Thymus (tissue), 11 donors: Measurements from ENCODE around the gene ZNF296. TPM values are rescaled to one million over a fixed set of nuclear protein-coding genes. Genes with fewer than 3 reads are reported as not detected.
A peak's percentile ranks its signal among the peaks of the same experiment; 100 is the strongest.

ENCODE experiments used
- DNase-seq, 9 donors: peaks; one replicate each; pipeline ENCODE4 v3.0.0-alpha.2; 2013; ENCODE audit warnings: low spot score in 9 of 9, low read depth in 6 of 9, missing footprints in 1 of 9
- H3K27ac ChIP-seq, 2 donors: one replicate each; pipeline ENCODE4 v1.5.1; 2013; ENCODE audit warnings: control low read depth in 1 of 2, low read depth in 1 of 2, low read length in 1 of 2, mild to moderate bottlenecking in 1 of 2, moderate library complexity in 1 of 2
- H3K27me3 ChIP-seq, 2 donors: one replicate each; pipeline ENCODE4 v1.5.1; 2013; ENCODE audit warnings: low read length in 1 of 2; ENCODE audit not compliant: control insufficient read depth in 2 of 2, insufficient read depth in 1 of 2
- H3K36me3 ChIP-seq, 2 donors: one replicate each; pipeline ENCODE4 v1.5.1; 2013; ENCODE audit warnings: low read length in 1 of 2, mild to moderate bottlenecking in 1 of 2, moderate library complexity in 1 of 2; ENCODE audit not compliant: control insufficient read depth in 2 of 2, insufficient read depth in 2 of 2
- H3K4me1 ChIP-seq, 2 donors: one replicate each; pipeline ENCODE4 v1.5.1; 2013; ENCODE audit warnings: low read length in 2 of 2; ENCODE audit not compliant: control insufficient read depth in 2 of 2, insufficient read depth in 2 of 2
- H3K4me3 ChIP-seq, 2 donors: one replicate each; pipeline ENCODE4 v1.5.1; 2013; ENCODE audit warnings: low read length in 2 of 2, control low read depth in 1 of 2, mild to moderate bottlenecking in 1 of 2
- H3K9me3 ChIP-seq, 2 donors: one replicate each; pipeline ENCODE4 v1.5.1; 2013; ENCODE audit warnings: low read length in 1 of 2, mild to moderate bottlenecking in 1 of 2; ENCODE audit not compliant: control insufficient read depth in 2 of 2, insufficient read depth in 1 of 2
- WGBS: extraction: QIAGEN DNeasy Blood & Tissue Kit; methylation state at CpG from one replicate; pipeline ENCODE4 v1.1.7; 2013; 5-methylcytosine and 5-hydroxymethylcytosine counted together
- polyA plus RNA-seq: library from polyadenylated mRNA; stranded (reverse); fragments of 200-250 nt; gene quantifications from one replicate; pipeline ENCODE4 v1.2.3, GENCODE V29; 2013
- total RNA-seq: library from RNA; stranded (reverse); fragments of 120-200 nt; gene quantifications from one replicate; pipeline ENCODE4 v1.2.4, GENCODE V29; 2013
- donor health status: healthy.

ZNF296 gene
- total and polyA plus RNA-seq, 2 donors = 0.19 to 2.9 TPM

DNA sequence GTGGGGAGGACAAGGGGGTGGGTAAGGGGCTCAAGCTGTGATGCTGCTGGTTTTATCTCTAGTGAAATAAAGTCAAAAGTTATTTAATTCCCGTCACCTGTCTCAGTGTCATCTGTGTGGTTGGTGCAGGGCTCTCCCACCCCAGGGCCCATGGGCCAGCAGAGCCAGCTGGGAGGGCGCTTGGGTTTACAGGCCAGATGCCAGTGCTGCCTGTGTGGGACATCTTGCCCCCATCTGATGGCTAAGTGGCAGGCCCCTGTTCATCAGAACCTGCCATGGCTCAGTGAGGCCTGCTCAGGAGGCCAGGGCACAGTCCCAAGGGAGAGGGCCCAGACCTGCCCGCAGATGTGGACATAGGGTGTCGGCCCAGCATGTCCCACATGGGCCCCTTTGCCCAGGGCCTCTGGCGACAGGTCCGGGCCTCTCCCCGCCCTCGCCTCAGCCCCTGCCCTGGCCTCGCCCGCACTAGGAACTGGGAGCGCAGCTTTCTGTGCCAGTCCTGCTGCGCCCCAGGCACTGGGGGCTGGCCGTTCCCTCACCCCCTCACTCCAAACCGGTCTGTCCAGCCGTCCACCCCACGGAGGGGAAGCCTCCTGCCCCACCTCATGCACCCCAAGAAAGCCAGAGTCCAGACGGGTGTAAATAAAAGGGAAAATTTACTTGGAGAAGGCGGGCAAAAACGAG, 5.3 kb downstream of the ZNF296 start:
- Histone ChIP-seq H3K4me1 (peaks cover 0 to 5% of the 10 kb centered on the region in 2 donors), H3K27me3 (peaks cover 9 to 17% of the 10 kb centered on the region in 2 donors), H3K9me3 (no peaks in the 10 kb centered on the region), H3K36me3 (peaks cover 42 to 60% of the 10 kb centered on the region in 2 donors), H3K4me3 (no peak overlapping the region), H3K27ac (no peak overlapping the region)
- no peak for DNase-seq
- WGBS = 96% methylated on average over 19 of the region's 19 CpGs

DNA sequence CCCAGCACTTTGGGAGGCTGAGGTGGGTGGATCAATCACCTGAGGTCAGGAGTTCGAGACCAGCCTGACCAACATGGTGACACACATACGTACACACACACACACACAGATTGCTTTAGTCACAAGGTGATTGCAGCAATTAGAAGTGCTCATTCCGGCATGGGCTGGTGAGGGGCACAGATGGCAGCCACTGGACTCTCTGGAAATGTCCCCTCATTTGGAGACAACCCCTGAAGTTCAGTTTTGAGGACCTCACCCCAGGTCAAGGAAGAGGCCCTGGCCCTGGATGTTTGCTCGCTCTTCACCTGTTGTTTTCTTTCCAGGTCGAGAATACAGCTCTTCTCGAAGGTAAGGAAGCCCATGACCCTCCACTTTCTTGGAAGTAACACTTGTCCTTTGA, 6.1 kb downstream of the ZNF296 start:
- Histone ChIP-seq H3K4me3 (no peak overlapping the region), H3K9me3 (no peaks in the 10 kb centered on the region), H3K4me1 (no peaks in the 10 kb centered on the region), H3K27me3 (peaks cover 4 to 9% of the 10 kb centered on the region in 2 donors), H3K27ac (no peak overlapping the region), H3K36me3 (peaks cover 46 to 68% of the 10 kb centered on the region in 2 donors)
- DNase-seq = no peak
- WGBS = 95% methylated on average over 6 of the region's 6 CpGs

DNA sequence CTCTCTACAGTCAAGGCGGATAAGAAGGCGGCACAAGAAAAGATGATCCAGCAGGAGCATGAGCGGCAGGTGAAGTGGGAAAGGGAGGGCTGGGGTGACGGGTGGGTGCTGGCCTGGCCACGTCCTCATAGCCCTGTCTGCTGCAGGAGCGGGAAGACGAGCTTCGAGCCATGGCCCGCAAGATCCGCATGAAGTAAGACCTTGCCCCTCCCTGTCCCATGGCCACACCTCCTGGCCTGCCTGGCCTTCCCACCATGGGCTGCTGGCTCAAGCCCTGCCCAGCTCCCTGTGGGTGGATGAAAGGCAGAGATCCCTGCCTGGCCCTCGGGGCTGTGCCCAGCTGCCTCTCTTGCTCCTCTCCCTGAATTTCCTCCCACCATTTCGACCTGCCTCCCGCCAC, 7.2 kb downstream of the ZNF296 start:
- no peaks in the 10 kb centered on the region for H3K27me3 ChIP-seq
- H3K4me3 ChIP-seq = no peak overlapping the region
- WGBS = 95% methylated on average over 13 of the region's 13 CpGs
- H3K36me3 ChIP-seq = peaks cover 51 to 78% of the 10 kb centered on the region in 2 donors
- no peaks in the 10 kb centered on the region for H3K9me3 ChIP-seq
- H3K27ac ChIP-seq = no peak overlapping the region
- DNase-seq = no peak
- no peaks in the 10 kb centered on the region for H3K4me1 ChIP-seq

DNA sequence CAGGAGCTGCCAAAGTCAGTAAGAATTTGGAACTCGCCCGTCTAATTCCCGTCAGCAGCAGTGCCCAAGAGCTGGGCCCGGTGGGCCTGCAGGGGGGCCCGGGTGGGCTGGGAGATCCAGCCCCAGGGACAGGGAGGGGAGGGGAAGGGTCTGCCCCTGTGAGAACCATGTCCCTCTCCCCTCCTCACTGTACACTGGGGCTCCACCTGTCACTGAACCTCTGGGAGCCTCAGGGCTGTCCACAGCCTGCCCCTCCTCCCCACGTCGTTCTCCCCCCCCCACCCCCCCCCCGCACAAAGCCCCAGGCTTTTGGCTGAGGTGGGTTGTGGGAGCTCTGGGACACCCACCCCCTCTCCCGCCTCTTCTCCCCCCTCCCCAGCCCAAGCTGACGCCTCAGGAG, 8.2 kb downstream of the ZNF296 start:
- Histone ChIP-seq H3K36me3 (peaks cover 61 to 88% of the 10 kb centered on the region in 2 donors), H3K4me3 (no peak overlapping the region), H3K9me3 (no peaks in the 10 kb centered on the region), H3K27me3 (no peaks in the 10 kb centered on the region), H3K27ac (no peak overlapping the region), H3K4me1 (no peaks in the 10 kb centered on the region)
- WGBS = 92% methylated on average over 10 of the region's 10 CpGs
- no peak for DNase-seq

DNA sequence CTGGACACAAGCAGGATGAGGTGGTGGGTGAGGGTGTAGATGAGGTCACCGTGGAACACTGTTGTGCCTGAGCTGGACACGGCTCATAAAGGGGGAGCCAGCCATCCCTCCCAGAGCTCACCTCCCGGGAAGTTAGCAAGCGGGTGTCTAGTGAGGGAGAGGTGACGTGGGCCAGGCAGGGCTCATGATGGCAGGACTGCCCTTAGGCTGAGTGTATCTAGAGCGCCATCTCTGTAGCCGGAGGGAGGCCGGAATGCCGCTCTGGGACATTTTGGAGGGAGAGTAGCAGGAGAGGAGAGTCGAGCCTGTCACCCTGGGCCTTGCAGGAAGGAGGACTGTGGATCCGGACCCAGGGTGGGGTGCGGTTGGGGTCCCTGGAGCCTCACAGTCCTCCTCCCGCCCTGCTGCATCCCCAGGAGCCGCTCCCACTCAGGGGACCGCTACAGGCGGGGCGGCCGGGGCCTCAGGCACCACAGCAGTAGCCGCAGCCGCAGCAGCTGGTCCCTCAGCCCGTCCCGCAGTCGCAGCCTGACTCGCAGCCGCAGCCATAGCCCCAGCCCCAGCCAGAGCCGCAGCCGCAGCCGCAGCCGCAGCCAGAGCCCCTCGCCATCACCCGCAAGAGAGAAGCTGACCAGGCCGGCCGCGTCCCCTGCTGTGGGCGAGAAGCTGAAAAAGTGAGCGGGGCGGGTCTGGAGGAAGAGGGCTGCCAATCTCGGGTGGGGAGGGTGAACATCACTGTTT, 9.2 kb downstream of the ZNF296 start:
- DNase-seq = no peak
- H3K36me3 ChIP-seq = peaks cover 68 to 93% of the 10 kb centered on the region in 2 donors
- H3K27me3 ChIP-seq = no peaks in the 10 kb centered on the region
- 96% methylated on average over 38 of the region's 38 CpGs for WGBS
- H3K4me3 ChIP-seq = no peak overlapping the region
- H3K4me1 ChIP-seq = no peaks in the 10 kb centered on the region
- H3K27ac ChIP-seq = no peak overlapping the region
- no peaks in the 10 kb centered on the region for H3K9me3 ChIP-seq

DNA sequence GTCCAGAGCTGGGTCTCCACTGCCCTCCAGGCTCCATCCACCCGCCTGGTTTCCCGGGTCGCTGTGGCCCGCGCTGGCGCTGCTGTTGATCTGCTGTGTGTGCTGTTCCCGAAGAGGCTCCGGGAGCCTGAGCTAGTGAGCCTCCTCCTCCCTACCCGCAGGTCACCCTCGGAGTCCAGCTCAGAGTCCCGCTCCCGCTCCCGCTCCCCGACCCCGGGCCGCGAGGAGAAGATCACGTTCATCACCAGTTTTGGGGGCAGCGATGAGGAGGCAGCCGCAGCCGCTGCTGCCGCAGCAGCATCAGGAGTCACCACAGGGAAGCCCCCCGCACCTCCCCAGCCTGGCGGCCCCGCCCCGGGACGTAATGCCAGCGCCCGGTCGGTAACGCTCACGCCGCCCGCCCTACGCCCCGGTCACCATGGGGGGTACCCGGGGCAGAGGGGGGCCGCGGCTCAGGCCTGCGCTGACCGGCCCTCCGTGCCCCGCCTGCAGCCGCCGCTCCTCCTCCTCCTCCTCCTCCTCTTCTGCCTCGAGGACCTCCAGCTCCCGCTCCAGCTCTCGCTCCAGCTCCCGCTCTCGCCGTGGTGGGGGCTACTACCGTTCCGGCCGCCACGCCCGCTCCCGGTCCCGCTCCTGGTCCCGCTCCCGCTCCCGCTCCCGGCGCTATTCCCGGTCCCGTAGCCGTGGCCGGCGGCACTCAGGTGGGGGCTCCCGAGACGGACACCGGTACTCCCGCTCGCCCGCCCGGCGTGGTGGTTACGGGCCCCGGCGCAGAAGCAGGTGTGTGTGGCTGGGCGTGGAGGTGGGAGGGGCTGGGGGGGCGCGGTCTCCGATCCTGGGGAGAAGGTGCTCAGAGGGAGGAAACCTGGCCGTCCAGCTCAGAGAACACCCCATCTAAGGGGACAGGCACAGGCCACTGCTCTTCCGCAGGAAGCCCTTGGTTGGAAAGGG, 12.2 kb downstream of the ZNF296 start:
- DNase-seq = no peak
- Histone ChIP-seq H3K9me3 (peaks cover 0 to 1% of the 10 kb centered on the region in 2 donors), H3K4me1 (no peaks in the 10 kb centered on the region), H3K4me3 (no peak overlapping the region), H3K36me3 (peaks cover 75 to 92% of the 10 kb centered on the region in 2 donors), H3K27me3 (no peaks in the 10 kb centered on the region), H3K27ac (no peak overlapping the region)
- WGBS = 98% methylated on average over 85 of the region's 85 CpGs

DNA sequence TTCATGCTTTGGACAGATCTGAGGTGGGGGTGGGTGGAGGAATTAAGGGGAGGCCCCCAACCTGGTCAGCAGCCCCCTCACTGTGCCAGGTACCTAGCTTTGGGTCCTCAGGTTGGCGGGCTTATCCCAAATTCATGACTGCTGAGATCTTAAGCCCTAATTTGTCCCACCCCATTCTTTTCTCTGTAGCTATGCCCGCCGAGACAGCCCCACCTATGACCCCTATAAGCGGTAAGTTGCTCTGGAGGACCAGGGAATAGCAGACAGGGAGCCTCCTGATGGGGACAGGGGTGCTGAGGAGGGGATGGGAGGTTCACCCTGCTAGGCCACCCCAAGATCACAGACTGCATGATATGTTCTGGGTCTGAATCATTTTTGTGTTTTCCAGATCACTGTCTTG, 14.3 kb downstream of the ZNF296 start:
- Histone ChIP-seq H3K27ac (no peak overlapping the region), H3K9me3 (peaks cover 0 to 1% of the 10 kb centered on the region in 2 donors), H3K4me1 (no peaks in the 10 kb centered on the region), H3K4me3 (no peak overlapping the region), H3K36me3 (peaks cover 80 to 92% of the 10 kb centered on the region in 2 donors), H3K27me3 (no peaks in the 10 kb centered on the region)
- WGBS = 98% methylated on average over 4 of the region's 4 CpGs
- DNase-seq = no peak

DNA sequence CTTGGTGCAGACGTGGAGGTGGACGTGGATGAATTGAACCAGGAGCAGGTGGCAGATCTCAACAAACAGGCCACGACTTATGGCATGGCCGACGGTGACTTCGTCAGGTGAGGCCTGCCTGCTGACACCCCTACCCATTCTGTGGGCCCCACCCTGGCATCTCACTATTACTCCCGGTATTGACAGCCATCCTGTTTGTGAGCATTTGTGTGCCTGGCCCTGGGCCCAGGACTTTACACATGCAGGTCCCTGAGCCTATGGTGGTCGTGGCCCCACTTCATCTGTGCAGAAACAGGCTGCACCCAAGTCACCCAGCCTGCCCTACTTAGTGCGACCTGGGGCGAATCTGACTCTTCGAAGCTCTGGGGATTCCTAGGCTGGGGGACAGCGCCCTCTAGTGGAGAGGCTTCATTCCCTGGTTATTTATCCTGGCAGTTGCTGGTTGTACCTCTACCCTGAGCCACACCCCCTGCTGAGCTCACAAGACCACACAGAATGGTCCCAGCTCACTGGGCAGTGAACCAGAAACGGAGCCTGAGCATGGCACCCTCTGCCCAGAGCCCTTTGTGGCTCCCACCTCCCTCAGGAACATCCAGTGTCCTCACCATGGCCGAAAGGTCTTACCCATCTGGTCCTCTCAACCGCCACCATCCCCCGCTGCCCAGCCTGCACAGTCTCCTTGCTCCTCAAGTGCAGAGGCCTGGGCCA, 16.9 kb downstream of the ZNF296 start:
- Histone ChIP-seq H3K36me3 (peaks cover 87 to 93% of the 10 kb centered on the region in 2 donors), H3K4me3 (no peak overlapping the region), H3K27me3 (no peaks in the 10 kb centered on the region), H3K9me3 (peaks cover 0 to 1% of the 10 kb centered on the region in 2 donors), H3K4me1 (no peaks in the 10 kb centered on the region), H3K27ac (no peak overlapping the region)
- WGBS = 74% methylated on average over 16 of the region's 16 CpGs
- DNase-seq = peak in 7 of 9 donors; percentile 57 to 85 (median 72)
